NCI-H526 (cell line): ENCODE measurements around the gene MTO1.
"Not testable (repeated sequence)": the region's sequence is repeated elsewhere in the genome, so short reads cannot be mapped to it uniquely, and the experiment has no call there.

Experiments
- DNase-seq, 2 experiments: peaks; one replicate each; lab custom pipeline; 2025; lab: John Stamatoyannopoulos, UW

Gene MTO1

DNA sequence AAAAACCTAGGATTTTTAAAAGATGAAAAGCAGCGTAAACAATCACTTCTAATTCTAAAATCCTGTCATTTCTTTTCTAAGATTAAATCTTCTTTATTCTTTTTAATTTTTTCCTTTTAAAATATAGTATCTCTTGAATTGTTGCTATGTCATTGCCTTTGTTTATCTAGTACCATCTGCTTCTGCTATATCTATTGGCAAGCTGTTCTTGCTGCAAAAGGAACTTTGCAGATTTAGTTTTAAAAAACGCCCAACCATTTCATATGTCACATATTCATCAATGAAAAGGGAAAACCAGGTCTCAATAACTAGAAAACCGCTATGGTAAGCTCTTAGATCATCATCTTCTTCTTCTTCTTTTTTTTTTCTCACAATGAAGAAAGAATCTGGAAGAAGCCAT is 70.8 kb downstream of the MTO1 start:
- no peak for DNase-seq

- no peak for DNase-seq
These were observed 73.1 kb downstream of the MTO1 start for GRCh38 chr6:73534628-73535027.

DNA sequence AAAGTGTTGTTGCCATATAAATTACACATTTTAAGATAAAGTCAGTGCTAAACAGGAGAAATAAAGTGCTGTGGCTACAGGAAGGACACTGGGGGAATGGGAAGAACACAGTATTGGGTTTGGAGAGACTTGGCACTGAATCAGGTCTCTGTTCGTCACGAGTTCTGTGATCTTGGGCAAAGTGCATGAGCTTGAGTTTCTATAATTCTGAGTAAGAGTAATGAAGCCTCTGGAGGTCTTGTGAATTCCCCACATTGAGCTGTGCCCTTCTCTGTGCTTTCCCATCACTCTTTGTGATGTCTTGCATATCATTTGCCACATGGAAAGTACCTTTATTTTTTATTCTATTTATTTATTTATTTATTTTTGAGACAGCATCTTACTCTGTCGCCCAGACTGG is 76.1 kb downstream of the MTO1 start:
- DNase-seq: no peak

- no peak for DNase-seq
These were observed 76.7 kb downstream of the MTO1 start for GRCh38 chr6:73538116-73538779.

GRCh38 chr6:73542481-73542880 is 80.9 kb downstream of the MTO1 start:
- not testable (repeated sequence) for DNase-seq

GRCh38 chr6:73542891-73543290 is 81.4 kb downstream of the MTO1 start:
- no peak for DNase-seq

- no peak for DNase-seq
These were observed 85.5 kb downstream of the MTO1 start for GRCh38 chr6:73547036-73547435.

DNA sequence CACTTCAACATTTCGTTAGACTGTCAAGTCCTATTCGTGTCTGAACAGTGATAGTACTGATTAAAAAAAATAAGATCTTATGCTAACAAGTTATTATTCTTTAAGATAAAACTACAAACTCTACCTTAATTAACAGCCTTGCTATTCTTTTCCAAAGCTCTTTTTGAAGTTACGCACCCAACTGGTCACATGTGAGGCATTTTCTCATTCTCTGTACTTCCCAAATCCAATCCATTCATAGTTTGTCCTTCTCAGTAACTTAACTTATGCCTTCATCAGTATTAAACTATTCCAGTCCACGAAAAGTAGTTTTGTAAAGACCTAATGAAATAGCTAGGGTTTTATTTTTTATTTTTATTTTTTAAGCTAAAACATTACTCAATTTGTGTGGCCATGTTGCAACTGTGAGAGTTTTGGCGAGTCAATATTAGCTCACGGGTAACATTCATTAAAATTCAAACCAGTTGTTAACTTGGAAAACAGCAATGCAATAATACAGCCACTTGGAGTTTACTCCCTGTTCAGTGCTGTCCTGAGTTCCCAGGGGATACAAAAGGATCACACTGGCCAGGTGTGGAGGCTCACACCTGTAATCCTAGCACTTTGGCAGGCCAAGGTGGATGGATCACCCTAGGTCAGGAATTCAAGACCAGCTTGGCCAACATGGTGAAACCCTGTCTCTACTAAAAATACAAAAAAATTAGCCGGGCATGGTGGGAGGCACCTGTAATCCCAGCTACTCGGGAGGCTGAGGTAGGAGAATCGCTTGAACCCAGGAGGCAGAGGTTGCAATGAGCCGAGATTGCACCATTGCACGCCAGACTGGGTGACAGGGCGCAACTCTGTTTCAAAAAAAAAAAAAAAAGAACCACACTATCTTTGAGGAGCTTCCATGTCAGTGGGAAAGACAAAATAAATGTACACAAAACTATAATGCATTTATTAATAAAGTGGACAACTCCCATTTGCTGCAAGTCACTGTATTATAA is 87.2 kb downstream of the MTO1 start:
- no peak for DNase-seq

DNA sequence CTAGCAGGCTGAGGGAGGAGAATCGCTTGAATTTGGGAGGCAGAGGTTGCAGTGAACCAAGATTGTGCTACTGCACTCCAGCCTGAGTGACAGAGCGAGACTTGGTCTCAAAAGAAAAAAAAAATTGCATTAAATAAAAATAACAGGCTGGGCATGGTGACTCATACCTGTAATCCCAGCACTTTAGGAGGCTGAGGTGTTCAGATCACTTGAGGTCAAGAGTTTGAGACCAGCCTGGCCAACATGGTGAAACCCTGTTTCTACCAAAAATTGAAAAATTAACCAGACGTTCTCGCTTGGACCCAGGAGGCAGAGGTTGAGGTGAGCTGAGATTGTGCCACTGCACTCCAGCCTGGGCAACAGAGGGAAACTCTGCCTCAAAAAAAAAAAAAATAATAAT is 89.6 kb downstream of the MTO1 start:
- DNase-seq: not testable (repeated sequence)

GRCh38 chr6:73555380-73555949 is 93.9 kb downstream of the MTO1 start:
- DNase-seq: not testable (repeated sequence)

DNA sequence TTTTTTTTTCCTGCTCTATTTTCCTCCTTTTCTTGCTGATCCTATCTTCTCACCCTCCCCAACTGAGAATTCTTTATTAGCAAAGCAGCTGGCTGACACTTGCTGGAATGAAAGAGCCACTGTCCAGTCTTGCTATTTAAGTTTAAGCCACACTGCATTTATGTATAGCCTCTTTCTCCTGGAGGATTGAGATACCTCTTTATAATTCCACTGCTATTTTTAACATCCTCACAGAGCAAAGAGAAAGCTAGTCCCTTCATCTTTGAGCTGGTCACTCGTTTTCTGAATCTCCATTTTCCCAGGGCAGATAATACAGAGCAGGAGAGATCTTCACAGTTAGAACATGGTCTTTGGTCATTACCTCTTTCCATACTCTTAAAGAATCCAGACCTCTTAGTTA is 95.3 kb downstream of the MTO1 start:
- DNase-seq: no peak
